GM18870 (cell line): Measurements from ENCODE around the gene FEZ2.

ENCODE experiments used
- ATAC-seq: cut with Tn5 transposase; IDR thresholded peaks from one replicate; pipeline ENCODE4 v1.9.1; 2021; ENCODE audit warnings: moderate library complexity; ENCODE audit not compliant: unreplicated experiment

Gene FEZ2

DNA sequence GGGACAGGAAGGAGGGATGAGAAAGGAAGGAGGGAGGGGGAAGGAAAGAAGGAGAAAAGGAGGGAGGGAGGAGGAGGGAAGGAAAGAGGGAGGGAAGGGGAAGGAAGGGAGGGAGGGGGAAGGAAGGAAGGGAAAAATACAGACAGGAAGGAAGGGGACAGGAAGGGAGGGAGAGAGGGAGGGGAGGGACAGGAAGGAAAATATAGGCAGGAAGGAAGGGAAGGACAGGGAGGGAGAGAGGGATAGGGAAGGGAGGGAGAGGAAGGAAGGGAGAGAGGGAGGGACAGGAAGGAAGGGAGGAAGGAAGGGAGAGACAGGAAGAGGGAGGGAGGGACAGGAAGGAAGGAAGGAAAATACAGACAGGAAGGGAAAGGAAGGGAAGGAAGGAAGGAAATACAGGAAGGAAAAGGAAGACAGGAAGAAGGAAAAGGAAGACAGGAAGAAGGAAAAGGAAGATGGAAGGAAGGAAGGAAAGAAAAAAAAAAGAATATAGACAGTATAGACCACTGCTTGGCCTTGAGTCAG is 63.6 kb downstream of the FEZ2 start:
- ATAC-seq, result no peak

GRCh38 chr2:36530983-36531354 is 67.0 kb downstream of the FEZ2 start:
- no peak for ATAC-seq

DNA sequence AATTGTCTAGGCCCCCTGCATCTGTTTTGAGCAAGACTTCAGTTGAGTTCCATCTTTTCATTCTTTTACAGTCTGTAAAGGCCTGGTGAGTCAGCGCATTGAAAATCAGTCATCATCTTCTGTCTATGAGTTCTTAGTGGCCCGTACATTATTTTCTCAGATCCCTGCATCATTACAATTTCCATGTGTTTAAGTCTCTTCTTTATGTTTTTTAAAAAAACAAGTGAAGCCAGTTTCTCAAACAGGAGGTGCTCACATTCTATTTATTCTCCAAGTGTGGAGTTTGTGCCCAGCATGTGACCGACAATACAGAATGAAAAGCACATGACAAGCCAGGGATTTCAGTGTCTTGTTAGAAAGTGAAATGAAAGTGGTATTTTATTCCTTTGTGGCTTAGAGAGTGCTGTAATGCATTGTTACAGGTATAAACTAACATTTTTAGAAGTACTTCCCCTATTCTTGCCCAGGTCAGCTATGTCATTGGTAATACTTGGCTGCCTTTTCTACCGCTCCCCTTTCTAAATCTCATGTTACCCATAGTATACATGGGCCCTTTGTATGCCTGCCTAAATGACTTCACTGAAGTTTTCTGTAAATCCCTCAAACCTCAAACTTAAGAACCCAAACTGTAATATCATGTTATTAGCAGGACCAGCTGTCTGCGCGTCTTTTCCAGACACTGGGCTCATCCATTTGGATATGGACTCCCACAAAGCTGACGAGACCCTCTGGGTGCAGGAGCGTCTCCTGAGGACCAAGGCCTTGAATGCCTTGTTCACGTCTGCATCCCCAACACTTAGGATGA is 67.6 kb downstream of the FEZ2 start:
- ATAC-seq, result peak; percentile 77

- ATAC-seq, result peak; percentile 6
These were observed 69.1 kb downstream of the FEZ2 start for GRCh38 chr2:36528766-36529392.

DNA sequence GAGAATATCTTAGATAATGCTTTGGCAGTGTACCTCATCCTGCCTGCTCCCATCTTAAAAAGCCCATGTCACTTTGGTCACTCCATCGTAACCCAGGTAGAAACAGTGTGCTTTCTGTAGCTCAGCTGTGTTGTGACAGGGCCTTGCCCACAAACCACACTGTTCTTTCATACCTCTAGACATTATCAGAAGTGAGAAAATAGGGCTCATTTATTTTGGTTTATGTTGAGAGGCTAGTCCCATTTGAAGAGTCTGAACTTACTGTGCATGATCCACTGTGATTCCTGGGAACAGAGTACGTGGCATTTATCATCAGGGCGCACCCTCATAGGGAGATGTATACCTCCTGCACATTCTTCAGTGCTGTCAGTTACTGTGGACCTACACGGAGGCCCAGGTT is 69.7 kb downstream of the FEZ2 start:
- peak; percentile 68 for ATAC-seq

DNA sequence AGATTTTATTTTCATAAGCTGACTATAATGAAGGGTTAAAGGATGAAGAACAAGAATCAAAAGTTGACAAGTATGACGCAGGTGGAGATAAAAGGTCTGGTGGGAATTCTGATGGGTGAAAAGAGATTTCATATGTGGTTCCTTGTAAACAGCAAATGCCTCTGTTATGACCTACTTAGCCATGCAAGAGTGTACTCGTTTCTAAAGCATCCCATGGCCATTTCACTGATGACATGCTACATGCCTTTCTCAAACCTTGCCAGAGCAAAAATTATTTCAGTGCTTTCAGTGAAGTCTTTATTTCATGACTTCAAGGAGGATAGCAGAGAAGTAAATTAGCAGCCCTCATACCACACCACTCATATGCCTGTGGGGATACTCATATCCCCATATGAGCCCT is 71.7 kb downstream of the FEZ2 start:
- ATAC-seq, result no peak

GRCh38 chr2:36525245-36525644 is 72.7 kb downstream of the FEZ2 start:
- no peak for ATAC-seq

GRCh38 chr2:36523153-36523552 is 74.8 kb downstream of the FEZ2 start:
- no peak for ATAC-seq

DNA sequence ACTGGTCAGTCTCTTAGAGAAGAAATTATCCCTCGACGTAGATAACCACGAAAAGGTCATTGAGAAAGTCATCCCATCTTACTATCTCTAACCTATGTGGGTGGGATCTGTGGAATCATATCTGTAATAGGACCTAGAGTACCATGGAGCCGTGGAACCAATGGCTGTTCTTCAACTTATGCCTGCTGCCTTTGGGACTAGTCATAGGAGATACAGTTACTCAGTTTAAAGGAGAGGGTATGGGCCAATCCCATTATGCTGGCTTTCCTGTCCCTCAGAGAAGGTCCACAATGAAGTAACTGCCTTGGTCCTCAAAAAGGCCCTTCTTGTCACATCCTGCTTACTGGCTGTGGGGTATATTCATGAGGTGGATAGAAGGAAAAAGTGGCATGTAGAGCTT is 77.5 kb downstream of the FEZ2 start:
- ATAC-seq, result no peak

GRCh38 chr2:36516136-36516870 is 81.7 kb downstream of the FEZ2 start:
- no peak for ATAC-seq

GRCh38 chr2:36515538-36515937 is 82.4 kb downstream of the FEZ2 start:
- no peak for ATAC-seq

DNA sequence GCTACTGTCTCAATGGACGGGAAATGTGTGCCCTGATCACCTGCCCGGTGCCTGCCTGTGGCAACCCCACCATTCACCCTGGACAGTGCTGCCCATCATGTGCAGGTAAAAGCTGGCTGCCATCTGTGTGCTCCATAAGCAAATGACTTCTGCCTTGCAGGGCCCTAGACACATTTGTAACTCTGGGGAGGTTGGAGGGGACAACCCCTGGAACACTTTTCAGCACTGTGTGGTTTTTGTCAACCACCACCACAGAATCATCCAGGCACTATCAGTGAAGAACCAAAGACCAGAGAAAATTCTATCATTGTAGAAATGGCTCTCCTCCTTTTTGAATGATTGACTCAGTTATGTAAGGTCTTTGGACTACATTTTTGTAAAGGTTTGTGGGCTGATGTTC is 84.3 kb downstream of the FEZ2 start:
- ATAC-seq, result no peak

DNA sequence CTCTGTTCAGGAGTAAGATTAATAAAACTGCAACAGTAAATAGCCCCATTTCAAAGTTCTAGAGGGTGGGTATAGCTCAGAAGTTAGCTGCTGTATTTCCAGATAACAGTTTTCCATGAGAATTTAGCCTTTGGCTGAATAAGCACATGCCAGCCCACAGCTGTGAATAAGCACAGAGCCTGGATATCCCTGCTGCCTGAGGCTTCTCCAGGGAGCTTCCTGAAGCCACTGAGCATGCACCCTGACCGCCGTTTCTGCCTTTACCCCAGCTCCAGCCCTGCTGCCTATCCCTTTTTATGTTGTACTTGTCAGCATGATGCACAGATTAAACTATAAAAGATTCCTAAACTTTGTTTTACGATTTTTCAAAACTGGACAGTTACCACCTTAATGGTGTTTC is 85.3 kb downstream of the FEZ2 start:
- no peak for ATAC-seq

GRCh38 chr2:36511858-36512603 is 85.9 kb downstream of the FEZ2 start:
- no peak for ATAC-seq

- no peak for ATAC-seq
These were observed 88.9 kb downstream of the FEZ2 start for GRCh38 chr2:36509075-36509474.

DNA sequence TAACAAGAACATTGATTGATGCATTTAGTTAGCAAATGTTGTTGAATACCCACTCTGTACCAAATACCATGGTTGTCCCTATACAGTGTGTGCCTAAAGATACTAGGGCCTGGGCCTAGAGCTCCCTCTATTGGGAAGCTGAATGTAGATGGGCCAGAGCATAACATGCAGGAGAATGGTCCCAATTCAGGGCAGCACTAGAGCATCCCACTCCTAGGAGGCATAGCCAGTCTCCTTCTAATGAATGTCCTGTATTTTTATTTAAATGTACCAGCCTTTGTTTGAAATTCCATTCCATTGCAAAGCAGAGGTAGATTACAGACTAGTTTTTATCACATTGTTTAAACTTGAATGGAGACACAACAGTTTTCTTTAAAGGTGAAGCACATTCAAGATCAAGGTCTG is 90.6 kb downstream of the FEZ2 start:
- peak; percentile 94 for ATAC-seq
